ENCODE measurements around the gene PIH1D2.

Gene PIH1D2

GRCh38 chr11:112042961-112043304 is 30.9 kb downstream of the PIH1D2 start:
- TF ChIP-seq CTCF (IDR thresholded peaks at IDR 0.05; ENCODE audit: insufficient read depth, low read length) (no peak), POLR2AphosphoS5 (IDR thresholded peaks at IDR 0.05; ENCODE audit: low read depth) (no peak), GABPA (IDR thresholded peaks at IDR 0.05; ENCODE audit: low read depth) (no peak), REST (IDR thresholded peaks at IDR 0.05; ENCODE audit: insufficient replicate concordance, low read depth) (no peak), SPI1 (IDR thresholded peaks at IDR 0.05; ENCODE audit: borderline replicate concordance, low read depth) (no peak)
- DNase-seq (ENCODE audit: low read depth in 1 of 2, low spot score in 1 of 2) = no peak
- Histone ChIP-seq H3K4me3 (replicated peaks; ENCODE audit: insufficient read depth, low read length) (no peak overlapping the region), H3K27me3 (ENCODE audit: insufficient read depth, poor library complexity, severe bottlenecking) (no peaks in the 10 kb centered on the region), H3K27ac (replicated peaks) (no peak overlapping the region)

- no peak overlapping the region for H3K27ac ChIP-seq (replicated peaks)
- H3K27me3 ChIP-seq (ENCODE audit: insufficient read depth, poor library complexity, severe bottlenecking) = no peaks in the 10 kb centered on the region
- TF ChIP-seq CTCF (IDR thresholded peaks at IDR 0.05; ENCODE audit: insufficient read depth, low read length) = no peak
- TF ChIP-seq SPI1 (IDR thresholded peaks at IDR 0.05; ENCODE audit: borderline replicate concordance, low read depth) = no peak
- TF ChIP-seq GABPA (IDR thresholded peaks at IDR 0.05; ENCODE audit: low read depth) = no peak
- TF ChIP-seq REST (IDR thresholded peaks at IDR 0.05; ENCODE audit: insufficient replicate concordance, low read depth) = no peak
- TF ChIP-seq POLR2AphosphoS5 (IDR thresholded peaks at IDR 0.05; ENCODE audit: low read depth) = no peak
- DNase-seq (ENCODE audit: low read depth in 1 of 2, low spot score in 1 of 2) = no peak
- no peak overlapping the region for H3K4me3 ChIP-seq (replicated peaks; ENCODE audit: insufficient read depth, low read length)
Observed at GRCh38 chr11:112042161-112042960, 31.5 kb downstream of the PIH1D2 start.

GRCh38 chr11:112037527-112037926 is 36.3 kb downstream of the PIH1D2 start:
- Histone ChIP-seq H3K27me3 (ENCODE audit: insufficient read depth, poor library complexity, severe bottlenecking) (no peaks in the 10 kb centered on the region), H3K4me3 (replicated peaks; ENCODE audit: insufficient read depth, low read length) (no peak overlapping the region), H3K27ac (replicated peaks) (no peak overlapping the region)
- TF ChIP-seq POLR2AphosphoS5 (IDR thresholded peaks at IDR 0.05; ENCODE audit: low read depth) = no peak
- no peak for TF ChIP-seq GABPA (IDR thresholded peaks at IDR 0.05; ENCODE audit: low read depth)
- TF ChIP-seq REST (IDR thresholded peaks at IDR 0.05; ENCODE audit: insufficient replicate concordance, low read depth) = no peak
- no peak for DNase-seq (ENCODE audit: low read depth in 1 of 2, low spot score in 1 of 2)

Data from HL-60 (cell line).